GM23338 (cell line): ENCODE measurements around the gene MT1HL1. TPM values are rescaled to one million over a fixed set of nuclear protein-coding genes. Genes with fewer than 3 reads are reported as not detected.

Experiments used
- ATAC-seq: fragments of 200-7000 bp; cut with Tn5 transposase; 3 replicates; pipeline ENCODE4 v1.9.1; 2020
- DNase-seq: peaks from one replicate; pipeline ENCODE4 v3.0.0-alpha.2; 2015; ENCODE audit warnings: low spot score
- H2AFZ ChIP-seq: fragments of 200-600 bp; sonication (generic); 2 replicates; pipeline ENCODE4 v1.8.0; 2016; ENCODE audit warnings: antibody characterized with exemption, mild to moderate bottlenecking, moderate library complexity
- H3F3A ChIP-seq: fragments of 200-600 bp; sonication (generic); replicated peaks from 2 replicates; pipeline ENCODE4 v1.8.0; 2017; ENCODE audit warnings: antibody characterized with exemption, mixed run types, low read depth
- H3K27ac ChIP-seq: fragments of 200-600 bp; sonication (generic); 2 replicates; pipeline ENCODE4 v1.6.1; 2016; ENCODE audit warnings: low read depth
- H3K27me3 ChIP-seq: fragments of 200-600 bp; sonication (generic); 2 replicates; pipeline ENCODE4 v1.8.0; 2016; ENCODE audit warnings: mild to moderate bottlenecking, mixed run types, moderate library complexity; ENCODE audit not compliant: insufficient read depth
- H3K36me3 ChIP-seq: fragments of 200-600 bp; sonication (generic); 2 replicates; pipeline ENCODE4 v1.8.0; 2016; ENCODE audit warnings: mild to moderate bottlenecking; ENCODE audit not compliant: insufficient read depth
- H3K4me1 ChIP-seq: fragments of 200-600 bp; sonication (generic); 2 replicates; pipeline ENCODE4 v1.8.0; 2016; ENCODE audit warnings: mild to moderate bottlenecking, moderate library complexity; ENCODE audit not compliant: insufficient read depth
- H3K4me2 ChIP-seq: fragments of 200-600 bp; sonication (generic); 2 replicates; pipeline ENCODE4 v1.7.1; 2017; ENCODE audit warnings: mixed run types
- H3K4me3 ChIP-seq: fragments of 200-600 bp; sonication (generic); 2 replicates; pipeline ENCODE4 v1.6.1; 2016; ENCODE audit warnings: mixed run types
- H3K79me2 ChIP-seq: fragments of 200-600 bp; sonication (generic); replicated peaks from 2 replicates; pipeline ENCODE4 v1.8.0; 2017; ENCODE audit warnings: mild to moderate bottlenecking; ENCODE audit not compliant: insufficient read depth
- H3K9me2 ChIP-seq: fragments of 200-600 bp; sonication (generic); 2 replicates; pipeline ENCODE4 v1.8.0; 2017; ENCODE audit not compliant: insufficient read depth
- H4K20me1 ChIP-seq: fragments of 200-600 bp; sonication (generic); replicated peaks from 2 replicates; pipeline ENCODE4 v1.8.0; 2017; ENCODE audit warnings: mild to moderate bottlenecking; ENCODE audit not compliant: insufficient read depth
- H3K27ac Mint-ChIP-seq: 2 replicates; pipeline ENCODE4 v1.8.0; 2020; ENCODE audit warnings: inconsistent platforms, mild to moderate bottlenecking, moderate library complexity, mixed read lengths
- H3K27me3 Mint-ChIP-seq: 3 replicates; pipeline ENCODE4 v1.8.0; 2022; ENCODE audit warnings: low read depth, mild to moderate bottlenecking, moderate library complexity, mixed read lengths, inconsistent platforms; ENCODE audit not compliant: insufficient read depth, poor library complexity
- H3K36me3 Mint-ChIP-seq: 3 replicates; pipeline ENCODE4 v1.8.0; 2021; ENCODE audit warnings: low read depth, mild to moderate bottlenecking, inconsistent platforms, moderate library complexity, mixed read lengths
- H3K4me1 Mint-ChIP-seq: 3 replicates; pipeline ENCODE4 v1.8.0; 2020; ENCODE audit warnings: mild to moderate bottlenecking, inconsistent platforms, mixed read lengths
- H3K4me3 Mint-ChIP-seq: 3 replicates; pipeline ENCODE4 v1.8.0; 2021; ENCODE audit warnings: moderate library complexity, mild to moderate bottlenecking, inconsistent platforms, mixed read lengths
- H3K9me3 Mint-ChIP-seq: 3 replicates; pipeline ENCODE4 v1.8.0; 2020; ENCODE audit warnings: moderate library complexity, mild to moderate bottlenecking, inconsistent platforms, mixed read lengths
- CREB1 ChIP-seq: fragments of 250-450 bp; sonication (Bioruptor Pico); IDR thresholded peaks from 2 replicates; pipeline ENCODE4 v1.5.0; 2020; ENCODE audit warnings: low read depth, mild to moderate bottlenecking, moderate library complexity
- CTCF ChIP-seq, 2 experiments: fragments of 200-600 bp in 1 of 2; sonication (generic) in 1 of 2; conservative IDR thresholded peaks; 2 replicates each; pipeline versions ENCODE4 v1.5.1 to v1.6.1; 2016 to 2017; ENCODE audit warnings: antibody characterized with exemption in 2 of 2, low read depth in 2 of 2, mild to moderate bottlenecking in 2 of 2, moderate library complexity in 1 of 2
- ETS1 ChIP-seq: IDR thresholded peaks from 2 replicates; pipeline ENCODE4 v1.6.1; 2016; ENCODE audit warnings: antibody characterized with exemption
- EZH2 ChIP-seq: fragments of 200-600 bp; sonication (generic); IDR thresholded peaks from one replicate; pipeline ENCODE4 v1.8.0; 2017; ENCODE audit warnings: antibody characterized with exemption, mild to moderate bottlenecking, low read depth; ENCODE audit not compliant: unreplicated experiment
- JUNB ChIP-seq: IDR thresholded peaks from one replicate; pipeline ENCODE4 v1.6.1; 2016; ENCODE audit warnings: antibody characterized with exemption; ENCODE audit not compliant: unreplicated experiment
- NANOG ChIP-seq: IDR thresholded peaks from 2 replicates; pipeline ENCODE4 v1.6.1; 2016; ENCODE audit warnings: antibody characterized with exemption, borderline replicate concordance
- POLR2AphosphoS5 ChIP-seq: IDR thresholded peaks from 2 replicates; pipeline ENCODE4 v1.6.1; 2016; ENCODE audit warnings: antibody characterized with exemption, low read depth
- REST ChIP-seq: IDR thresholded peaks from one replicate; pipeline ENCODE4 v1.6.1; 2018; ENCODE audit warnings: antibody characterized with exemption; ENCODE audit not compliant: unreplicated experiment
- STAT1 ChIP-seq: IDR thresholded peaks from one replicate; pipeline ENCODE4 v1.6.1; 2016; ENCODE audit warnings: antibody characterized with exemption; ENCODE audit not compliant: unreplicated experiment
- ZNF331 ChIP-seq: fragments of 250-450 bp; sonication (Bioruptor Pico); IDR thresholded peaks from 2 replicates; pipeline ENCODE4 v1.5.0; 2020; ENCODE audit warnings: low read depth, mild to moderate bottlenecking, moderate library complexity
- polyA plus RNA-seq: library from polyadenylated mRNA; unstranded; fragments of >200 nt; fragmentation: Nextera tagmentation; extraction: Ambion mirVana; gene quantifications from 2 replicates; pipeline ENCODE4 v1.2.1, GENCODE V29; 2016
- total RNA-seq: library from RNA; depleted of rRNA; stranded (reverse); fragments of >200 nt; shearing (Covaris generic); gene quantifications from 2 replicates; pipeline ENCODE4 v1.2.3, GENCODE V29; 2014

Gene MT1HL1
- total and polyA plus RNA-seq, 2 experiments from 2014 or later = not detected

DNA sequence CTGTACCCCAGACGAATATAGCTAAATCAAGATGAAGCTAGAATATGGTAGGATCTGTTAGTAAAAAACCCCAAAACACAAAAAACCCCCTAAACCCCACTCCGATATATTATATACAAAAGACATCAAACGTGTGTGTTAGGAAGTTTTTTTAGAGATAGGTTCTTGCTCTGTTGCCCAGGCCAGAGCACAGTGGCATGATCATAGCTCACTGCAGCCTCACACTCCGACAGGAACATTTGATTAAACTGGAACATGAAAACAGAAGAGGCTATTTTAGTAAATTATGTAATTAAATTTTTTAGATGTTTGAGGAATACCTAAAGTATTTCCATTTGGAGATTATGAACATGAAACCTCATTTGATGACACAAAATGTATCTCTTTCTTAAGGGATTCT lies 29.6 kb upstream of the MT1HL1 start (continued):
- TF ChIP-seq ETS1 (no peak), STAT1 (no peak), NANOG (no peak), JUNB (no peak), EZH2 (no peak), REST (no peak), POLR2AphosphoS5 (no peak), CREB1 (CRISPR knock-in tag) (no peak)

DNA sequence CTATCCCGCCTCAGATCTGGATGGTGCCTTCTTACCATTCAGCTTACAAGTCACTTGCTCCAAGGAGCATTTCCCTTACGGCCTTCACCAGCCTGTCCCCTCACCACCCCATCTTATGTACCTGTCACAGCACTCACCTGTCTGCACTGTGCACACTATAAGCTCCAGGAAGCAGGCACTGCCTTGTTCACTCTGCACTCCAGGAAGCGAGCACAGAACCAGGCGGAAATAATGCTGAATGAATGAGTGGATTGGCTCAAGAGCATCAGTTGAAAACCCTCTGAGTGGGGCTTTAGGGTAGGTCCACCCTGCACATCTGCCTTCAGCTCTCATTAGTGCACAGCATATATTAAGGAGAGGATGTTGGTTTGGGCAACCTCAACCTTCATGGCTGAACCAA lies 28.8 kb upstream of the MT1HL1 start:
- Histone ChIP-seq H3K27me3 (no peaks in the 10 kb centered on the region), H3F3A (no peaks in the 10 kb centered on the region; the same call in 1 of the 2 replicates), H3K27ac (no peak overlapping the region), H3K79me2 (no peaks in the 10 kb centered on the region), H2AFZ (peak overlapping the region; percentile 56; the same call in 1 of the 2 replicates), H3K4me3 (no peak overlapping the region), H3K9me2 (peaks cover 6% of the 10 kb centered on the region; the same call in 1 of the 2 replicates), H3K36me3 (no peaks in the 10 kb centered on the region), H4K20me1 (no peaks in the 10 kb centered on the region), H3K4me2 (no peak overlapping the region), H3K4me1 (peaks cover 13% of the 10 kb centered on the region)
- ATAC-seq (no peak), DNase-seq (no peak)
- Mint-ChIP-seq H3K27me3 (peaks cover 9% of the 10 kb centered on the region), H3K36me3 (no peaks in the 10 kb centered on the region), H3K27ac (no peak overlapping the region; the same call in 1 of the 2 replicates), H3K4me1 (peaks cover 23% of the 10 kb centered on the region), H3K9me3 (no peaks in the 10 kb centered on the region; the same call in 2 of the 3 replicates), H3K4me3 (no peak overlapping the region)
- TF ChIP-seq JUNB = no peak
- TF ChIP-seq CTCF (conservative IDR thresholded peaks at IDR 0.05; ENCODE audit: low read depth in 2 of 2) = no peak
- TF ChIP-seq ETS1 = no peak
- no peak for TF ChIP-seq EZH2
- no peak for TF ChIP-seq REST
- TF ChIP-seq ZNF331 = no peak
- no peak for TF ChIP-seq POLR2AphosphoS5
